Fibroblast of skin of scalp (primary cell): ENCODE measurements around the gene TGOLN2.
"Not testable (repeated sequence)": the region's sequence is repeated elsewhere in the genome, so short reads cannot be mapped to it uniquely, and the experiment has no call there.

Source experiments
- DNase-seq: peaks from one replicate; pipeline ENCODE4 v3.0.0-alpha.2; 2013

The TGOLN2 gene

GRCh38 chr2:85340034-85340892 is 12.5 kb upstream of the TGOLN2 start:
- DNase-seq = no peak

- no peak for DNase-seq
Observed at GRCh38 chr2:85334928-85335327, 7.1 kb upstream of the TGOLN2 start.

GRCh38 chr2:85333877-85334276 is 6.1 kb upstream of the TGOLN2 start:
- DNase-seq = not testable (repeated sequence)

GRCh38 chr2:85330839-85331636 is 3.2 kb upstream of the TGOLN2 start:
- no peak for DNase-seq

- DNase-seq = not testable (repeated sequence)
Observed at GRCh38 chr2:85329701-85330100, 1.9 kb upstream of the TGOLN2 start.

GRCh38 chr2:85329181-85329651 is 1.4 kb upstream of the TGOLN2 start:
- DNase-seq = no peak

- peak; percentile 22 for DNase-seq
Observed at GRCh38 chr2:85327160-85327821, 498 bp downstream of the TGOLN2 start.

GRCh38 chr2:85326406-85327159 is 1.2 kb downstream of the TGOLN2 start:
- no peak for DNase-seq

- no peak for DNase-seq
Observed at GRCh38 chr2:85325466-85325811, 2.4 kb downstream of the TGOLN2 start.

GRCh38 chr2:85324639-85325465 is 2.9 kb downstream of the TGOLN2 start:
- DNase-seq = no peak

- DNase-seq = not testable (repeated sequence)
Observed at GRCh38 chr2:85323988-85324367, 3.8 kb downstream of the TGOLN2 start.

- DNase-seq = no peak
Observed at GRCh38 chr2:85323351-85323987, 4.3 kb downstream of the TGOLN2 start.

- no peak for DNase-seq
Observed at GRCh38 chr2:85319796-85320195, 8.0 kb downstream of the TGOLN2 start.

- DNase-seq = peak; percentile 78
Observed at GRCh38 chr2:85318222-85319074, 9.3 kb downstream of the TGOLN2 start.

- not testable (repeated sequence) for DNase-seq
Observed at GRCh38 chr2:85315921-85316320, 11.9 kb downstream of the TGOLN2 start.

GRCh38 chr2:85314884-85315242 is 12.9 kb downstream of the TGOLN2 start:
- DNase-seq = no peak

GRCh38 chr2:85312404-85312803 is 15.4 kb downstream of the TGOLN2 start:
- DNase-seq = no peak

- no peak for DNase-seq
Observed at GRCh38 chr2:85310330-85310729, 17.5 kb downstream of the TGOLN2 start.

- no peak for DNase-seq
Observed at GRCh38 chr2:85309699-85310321, 18.0 kb downstream of the TGOLN2 start.
